Endodermal cell (in vitro differentiated cells): ENCODE results near the gene AOC3. TPM values are rescaled to one million over a fixed set of nuclear protein-coding genes. Genes with fewer than 3 reads are reported as not detected.

Experiments used
- DNase-seq: peaks from one replicate; pipeline ENCODE4 v3.0.0-alpha.2; 2017
- H3K27ac ChIP-seq: 2 replicates; pipeline ENCODE4 v1.5.1; 2013; ENCODE audit warnings: mild to moderate bottlenecking, low read depth, low read length, moderate library complexity
- H3K27me3 ChIP-seq: 2 replicates; pipeline ENCODE4 v1.6.1; 2013; ENCODE audit warnings: mild to moderate bottlenecking, low read length, moderate library complexity; ENCODE audit not compliant: insufficient read depth, control insufficient read depth, poor library complexity, severe bottlenecking
- H3K36me3 ChIP-seq: 2 replicates; pipeline ENCODE4 v1.7.0; 2013; ENCODE audit warnings: mild to moderate bottlenecking, low read length, moderate library complexity; ENCODE audit not compliant: control insufficient read depth, insufficient read depth
- H3K4me1 ChIP-seq: one replicate; pipeline ENCODE4 v1.7.0; 2013; ENCODE audit warnings: low read length; ENCODE audit not compliant: control insufficient read depth, insufficient read depth
- H3K4me3 ChIP-seq: 2 replicates; pipeline ENCODE4 v1.5.1; 2013; ENCODE audit warnings: mild to moderate bottlenecking, low read length, moderate library complexity
- H3K9ac ChIP-seq: 2 replicates; pipeline ENCODE4 v1.6.1; 2013; ENCODE audit warnings: mild to moderate bottlenecking, low read length, moderate library complexity; ENCODE audit not compliant: poor library complexity, severe bottlenecking; ENCODE audit errors: extremely low read depth
- H3K9me3 ChIP-seq: 2 replicates; pipeline ENCODE4 v1.6.1; 2013; ENCODE audit warnings: mild to moderate bottlenecking, low read length, moderate library complexity; ENCODE audit not compliant: control insufficient read depth
- H3K27ac Mint-ChIP-seq: 2 replicates; pipeline ENCODE4 v1.8.0; 2020; ENCODE audit warnings: mixed read lengths
- H3K27me3 Mint-ChIP-seq: 2 replicates; pipeline ENCODE4 v1.8.0; 2021; ENCODE audit warnings: mild to moderate bottlenecking, mixed read lengths; ENCODE audit not compliant: insufficient read depth
- H3K36me3 Mint-ChIP-seq: 2 replicates; pipeline ENCODE4 v1.8.0; 2020; ENCODE audit warnings: low read depth, mixed read lengths
- H3K4me1 Mint-ChIP-seq: 2 replicates; pipeline ENCODE4 v1.8.0; 2020; ENCODE audit warnings: mixed read lengths
- H3K4me3 Mint-ChIP-seq: 2 replicates; pipeline ENCODE4 v1.8.0; 2020; ENCODE audit warnings: mild to moderate bottlenecking, moderate library complexity, mixed read lengths
- H3K9me3 Mint-ChIP-seq: 2 replicates; pipeline ENCODE4 v1.8.0; 2020; ENCODE audit warnings: mild to moderate bottlenecking, mixed read lengths
- WGBS, 2 experiments: methylation state at CpG; one replicate each; pipeline versions ENCODE4 v1.1.5 to v1.1.7; 2013; ENCODE audit warnings: missing lambda C conversion rate in 2 of 2, mixed read lengths in 1 of 2; ENCODE audit not compliant: insufficient coverage in 1 of 2, insufficient read length in 1 of 2; 5-methylcytosine and 5-hydroxymethylcytosine counted together
- total RNA-seq, 2 donors: library from RNA; stranded (reverse); fragmentation: NEBNext Ultra II Directional in 1 of 2; extraction: Animal tissue kit (Norgen Biotek cat#: 25700) in 1 of 2; gene quantifications; 2 replicates in 1 of 2; 3 replicates in 1 of 2; pipeline ENCODE4 v1.2.1, GENCODE V29; 2021
- TF ChIP-seq, protein P1 (sequence below): fragments of 200-600 bp; sonication (generic); conservative IDR thresholded peaks from 2 replicates; pipeline ENCODE4 v1.5.0; 2021; ENCODE audit warnings: antibody characterized with exemption, mild to moderate bottlenecking

The AOC3 gene
- total RNA-seq, 2 donors from 2014 or later = 1.3 to 1.9 TPM

DNA sequence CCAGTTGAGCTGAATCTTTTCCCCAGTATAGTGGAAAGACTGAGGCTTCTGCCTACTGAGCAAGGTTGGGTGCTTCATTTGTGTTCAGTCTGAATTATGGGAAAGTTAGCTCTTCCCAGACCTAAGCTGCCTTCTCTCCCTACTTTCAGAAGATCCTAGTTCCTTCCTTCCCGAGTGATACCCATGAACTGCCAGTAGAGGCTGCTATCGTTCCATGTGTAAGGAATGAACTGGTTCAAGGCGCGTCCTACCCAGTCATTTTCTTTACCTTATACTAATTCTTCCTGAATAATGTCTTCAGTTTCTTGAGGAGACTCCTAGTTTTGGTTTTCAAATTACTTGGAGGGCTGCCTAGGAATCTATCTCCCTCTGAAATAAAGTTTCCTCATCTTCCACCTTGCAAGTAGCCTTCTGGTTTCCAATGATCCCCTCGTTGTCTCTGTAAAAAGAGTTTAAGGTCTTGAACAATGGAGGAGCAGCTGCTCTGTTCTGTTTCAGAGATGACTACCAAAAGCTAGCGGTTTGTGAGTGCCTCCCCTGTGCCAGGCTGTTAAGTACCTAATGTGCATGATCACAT is 7.6 kb upstream of the AOC3 start:
- 61 to 69% methylated on average over 3 to 6 of the region's 6 CpGs for WGBS, 2 experiments
- H3K27ac ChIP-seq = no peak overlapping the region
- DNase-seq = peak; percentile 82
- Mint-ChIP-seq H3K9me3 (no peaks in the 10 kb centered on the region), H3K27me3 (no peaks in the 10 kb centered on the region), H3K36me3 (peaks cover 67% of the 10 kb centered on the region), H3K4me1 (peaks cover 16% of the 10 kb centered on the region), H3K27ac (no peak overlapping the region), H3K4me3 (no peak overlapping the region)
- H3K4me3 ChIP-seq = no peak overlapping the region
- H3K36me3 ChIP-seq = peaks cover 61% of the 10 kb centered on the region
- H3K9me3 ChIP-seq = no peaks in the 10 kb centered on the region
- no peaks in the 10 kb centered on the region for H3K27me3 ChIP-seq
- H3K9ac ChIP-seq = no peak overlapping the region
- peaks cover 3% of the 10 kb centered on the region for H3K4me1 ChIP-seq
- TF ChIP-seq, protein P1, sequence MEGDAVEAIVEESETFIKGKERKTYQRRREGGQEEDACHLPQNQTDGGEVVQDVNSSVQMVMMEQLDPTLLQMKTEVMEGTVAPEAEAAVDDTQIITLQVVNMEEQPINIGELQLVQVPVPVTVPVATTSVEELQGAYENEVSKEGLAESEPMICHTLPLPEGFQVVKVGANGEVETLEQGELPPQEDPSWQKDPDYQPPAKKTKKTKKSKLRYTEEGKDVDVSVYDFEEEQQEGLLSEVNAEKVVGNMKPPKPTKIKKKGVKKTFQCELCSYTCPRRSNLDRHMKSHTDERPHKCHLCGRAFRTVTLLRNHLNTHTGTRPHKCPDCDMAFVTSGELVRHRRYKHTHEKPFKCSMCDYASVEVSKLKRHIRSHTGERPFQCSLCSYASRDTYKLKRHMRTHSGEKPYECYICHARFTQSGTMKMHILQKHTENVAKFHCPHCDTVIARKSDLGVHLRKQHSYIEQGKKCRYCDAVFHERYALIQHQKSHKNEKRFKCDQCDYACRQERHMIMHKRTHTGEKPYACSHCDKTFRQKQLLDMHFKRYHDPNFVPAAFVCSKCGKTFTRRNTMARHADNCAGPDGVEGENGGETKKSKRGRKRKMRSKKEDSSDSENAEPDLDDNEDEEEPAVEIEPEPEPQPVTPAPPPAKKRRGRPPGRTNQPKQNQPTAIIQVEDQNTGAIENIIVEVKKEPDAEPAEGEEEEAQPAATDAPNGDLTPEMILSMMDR = peak; percentile 97

DNA sequence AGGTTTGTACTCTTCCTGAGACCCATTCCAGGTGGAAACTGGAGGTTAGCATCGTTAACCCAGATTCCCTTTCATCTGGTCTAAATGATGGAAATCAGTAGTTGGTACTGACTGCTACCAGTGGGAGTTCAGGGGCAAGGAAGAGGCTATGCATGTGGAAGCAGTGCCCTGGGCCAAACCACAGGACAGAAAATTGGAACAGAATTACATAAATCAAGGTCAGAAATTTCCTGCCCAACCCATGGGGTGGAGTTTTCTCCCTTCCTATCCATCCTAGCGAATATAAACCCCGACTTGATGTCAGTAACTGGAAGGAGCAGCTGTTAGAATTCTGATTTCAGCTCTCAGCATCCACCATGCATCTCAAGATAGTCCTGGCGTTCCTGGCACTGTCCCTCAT is 6.7 kb upstream of the AOC3 start, which contains the start of gene AOC2:
Gene AOC2, plus strand, starts transcription at position 310 of the 400 bp plus-strand sequence. Its CDS starts 47 bp downstream, at position 357.
- no peak for DNase-seq
- 88 to 96% methylated on average over 3 to 4 of the region's 4 CpGs for WGBS, 2 experiments
- Histone ChIP-seq H3K9ac (no peak within 1 kb of the TSS), H3K27me3 (no peaks in the 10 kb centered on the region), H3K36me3 (peaks cover 53% of the 10 kb centered on the region), H3K4me3 (no peak within 1 kb of the TSS), H3K4me1 (peaks cover 3% of the 10 kb centered on the region), H3K9me3 (no peaks in the 10 kb centered on the region), H3K27ac (no peak within 1 kb of the TSS)
- H3K4me1 Mint-ChIP-seq = peaks cover 16% of the 10 kb centered on the region
- peaks cover 59% of the 10 kb centered on the region for H3K36me3 Mint-ChIP-seq
- no peak within 1 kb of the TSS for H3K4me3 Mint-ChIP-seq
- H3K27me3 Mint-ChIP-seq = no peaks in the 10 kb centered on the region
- no peaks in the 10 kb centered on the region for H3K9me3 Mint-ChIP-seq
- TF ChIP-seq, protein P1 = no peak
- no peak within 1 kb of the TSS for H3K27ac Mint-ChIP-seq

- no peak overlapping the region for H3K4me3 Mint-ChIP-seq
- Histone ChIP-seq H3K36me3 (peaks cover 49% of the 10 kb centered on the region), H3K27ac (no peak overlapping the region), H3K9ac (no peak overlapping the region), H3K9me3 (no peaks in the 10 kb centered on the region), H3K4me3 (no peak overlapping the region), H3K27me3 (no peaks in the 10 kb centered on the region), H3K4me1 (peaks cover 3% of the 10 kb centered on the region)
- H3K4me1 Mint-ChIP-seq = peaks cover 16% of the 10 kb centered on the region
- no peaks in the 10 kb centered on the region for H3K9me3 Mint-ChIP-seq
- DNase-seq = no peak
- TF ChIP-seq, protein P1 = no peak
- WGBS, 2 experiments = 97 to 98% methylated on average over 13 to 24 of the region's 24 CpGs
- H3K27me3 Mint-ChIP-seq = no peaks in the 10 kb centered on the region
- H3K27ac Mint-ChIP-seq = no peak overlapping the region
- H3K36me3 Mint-ChIP-seq = peaks cover 55% of the 10 kb centered on the region
Measured at GRCh38 chr17:42844761-42845555, 6.0 kb upstream of the AOC3 start.
